Fibroblast of villous mesenchyme (primary cell): ENCODE data around the gene AP5M1. TPM values are rescaled to one million over a fixed set of nuclear protein-coding genes. Genes with fewer than 3 reads are reported as not detected.
"Not testable (repeated sequence)": the region's sequence is repeated elsewhere in the genome, so short reads cannot be mapped to it uniquely, and the experiment has no call there.

Experiments
- DNase-seq: peaks from one replicate; pipeline ENCODE4 v3.0.0-alpha.2; 2010; ENCODE audit warnings: low read depth
- H3K4me3 ChIP-seq: 2 replicates; pipeline ENCODE4 v1.5.1; 2011; ENCODE audit warnings: low read depth, mild to moderate bottlenecking, low read length
- CTCF ChIP-seq: IDR thresholded peaks from 2 replicates; pipeline ENCODE4 v1.5.1; 2012; ENCODE audit warnings: low read depth, mild to moderate bottlenecking, low read length; ENCODE audit not compliant: insufficient read depth
- total RNA-seq: library from RNA; depleted of rRNA; stranded (reverse); fragments of >200 nt; gene quantifications from 2 replicates; pipeline ENCODE4 v1.2.3, GENCODE V29; 2012

Gene AP5M1
- total RNA-seq, result 18.7 and 44.9 TPM in 2 replicates

GRCh38 chr14:57268161-57269069 lies at the start of gene AP5M1, which contains the start of gene EXOC5:
Gene AP5M1 (plus strand): TSS chr14:57268971. CDS start chr14:57269315, 344 bp downstream.
Gene EXOC5 (minus strand): TSS chr14:57268905. CDS start chr14:57268648, 257 bp downstream.
- no peak for TF ChIP-seq CTCF
- H3K4me3 ChIP-seq, result peak within 1 kb of the TSS; percentile 79
- peak; percentile 94 for DNase-seq

GRCh38 chr14:57221931-57222330 lies 46.8 kb upstream of the AP5M1 start:
- no peak overlapping the region for H3K4me3 ChIP-seq
- TF ChIP-seq CTCF, result no peak
- DNase-seq, result no peak

GRCh38 chr14:57227083-57227482 lies 41.7 kb upstream of the AP5M1 start:
- no peak for DNase-seq
- TF ChIP-seq CTCF, result no peak
- H3K4me3 ChIP-seq, result no peak overlapping the region

- not testable (repeated sequence) for DNase-seq, H3K4me3 ChIP-seq
Observed at GRCh38 chr14:57228320-57228719, 40.5 kb upstream of the AP5M1 start.

GRCh38 chr14:57232006-57232405 lies 36.8 kb upstream of the AP5M1 start:
- H3K4me3 ChIP-seq, result no peak overlapping the region
- DNase-seq, result no peak
- TF ChIP-seq CTCF, result no peak

- not testable (repeated sequence) for DNase-seq, H3K4me3 ChIP-seq
Observed at GRCh38 chr14:57240115-57240514, 28.7 kb upstream of the AP5M1 start.

GRCh38 chr14:57243320-57243719 lies 25.5 kb upstream of the AP5M1 start:
- no peak overlapping the region for H3K4me3 ChIP-seq
- DNase-seq, result no peak
- no peak for TF ChIP-seq CTCF

- no peak overlapping the region for H3K4me3 ChIP-seq
- peak; percentile 32 for DNase-seq
- no peak for TF ChIP-seq CTCF
Observed at GRCh38 chr14:57244106-57244505, 24.7 kb upstream of the AP5M1 start.
